Glutamatergic neuron (in vitro differentiated cells): ENCODE measurements around the gene GPR32. TPM values are rescaled to one million over a fixed set of nuclear protein-coding genes. Genes with fewer than 3 reads are reported as not detected.
A peak's percentile ranks its signal among the peaks of the same experiment; 100 is the strongest.

Source experiments
- DNase-seq: peaks from one replicate; pipeline ENCODE4 v3.0.0; 2022
- H3K27ac Mint-ChIP-seq: one replicate; pipeline ENCODE4 v1.8.0; 2020; ENCODE audit warnings: mild to moderate bottlenecking, mixed read lengths, inconsistent platforms; ENCODE audit not compliant: unreplicated experiment
- H3K27me3 Mint-ChIP-seq: one replicate; pipeline ENCODE4 v1.8.0; 2020; ENCODE audit warnings: mild to moderate bottlenecking, moderate library complexity, mixed read lengths, inconsistent platforms; ENCODE audit not compliant: unreplicated experiment
- H3K36me3 Mint-ChIP-seq: one replicate; pipeline ENCODE4 v1.8.0; 2020; ENCODE audit warnings: mild to moderate bottlenecking, mixed read lengths, inconsistent platforms; ENCODE audit not compliant: unreplicated experiment
- H3K4me1 Mint-ChIP-seq: one replicate; pipeline ENCODE4 v1.8.0; 2020; ENCODE audit warnings: mild to moderate bottlenecking, low read depth, mixed read lengths, inconsistent platforms; ENCODE audit not compliant: unreplicated experiment
- H3K4me3 Mint-ChIP-seq: one replicate; pipeline ENCODE4 v1.8.0; 2020; ENCODE audit warnings: mild to moderate bottlenecking, mixed read lengths, inconsistent platforms; ENCODE audit not compliant: unreplicated experiment
- H3K9me3 Mint-ChIP-seq: one replicate; pipeline ENCODE4 v1.8.0; 2020; ENCODE audit warnings: mild to moderate bottlenecking, moderate library complexity, mixed read lengths, inconsistent platforms; ENCODE audit not compliant: unreplicated experiment
- total RNA-seq: library from RNA; stranded (reverse); fragmentation: NEBNext Ultra II Directional; extraction: Animal tissue kit (Norgen Biotek cat#: 25700); gene quantifications from one replicate; pipeline ENCODE4 v1.2.1, GENCODE V29; 2021; ENCODE audit not compliant: unreplicated experiment
- TF ChIP-seq, protein P1 (sequence below): fragments of 200-600 bp; sonication (generic); IDR thresholded peaks from one replicate; pipeline ENCODE4 v1.5.0; 2021; ENCODE audit not compliant: partially characterized antibody, unreplicated experiment

The GPR32 gene
- total RNA-seq, 1 donor from 2014 or later = not detected

DNA sequence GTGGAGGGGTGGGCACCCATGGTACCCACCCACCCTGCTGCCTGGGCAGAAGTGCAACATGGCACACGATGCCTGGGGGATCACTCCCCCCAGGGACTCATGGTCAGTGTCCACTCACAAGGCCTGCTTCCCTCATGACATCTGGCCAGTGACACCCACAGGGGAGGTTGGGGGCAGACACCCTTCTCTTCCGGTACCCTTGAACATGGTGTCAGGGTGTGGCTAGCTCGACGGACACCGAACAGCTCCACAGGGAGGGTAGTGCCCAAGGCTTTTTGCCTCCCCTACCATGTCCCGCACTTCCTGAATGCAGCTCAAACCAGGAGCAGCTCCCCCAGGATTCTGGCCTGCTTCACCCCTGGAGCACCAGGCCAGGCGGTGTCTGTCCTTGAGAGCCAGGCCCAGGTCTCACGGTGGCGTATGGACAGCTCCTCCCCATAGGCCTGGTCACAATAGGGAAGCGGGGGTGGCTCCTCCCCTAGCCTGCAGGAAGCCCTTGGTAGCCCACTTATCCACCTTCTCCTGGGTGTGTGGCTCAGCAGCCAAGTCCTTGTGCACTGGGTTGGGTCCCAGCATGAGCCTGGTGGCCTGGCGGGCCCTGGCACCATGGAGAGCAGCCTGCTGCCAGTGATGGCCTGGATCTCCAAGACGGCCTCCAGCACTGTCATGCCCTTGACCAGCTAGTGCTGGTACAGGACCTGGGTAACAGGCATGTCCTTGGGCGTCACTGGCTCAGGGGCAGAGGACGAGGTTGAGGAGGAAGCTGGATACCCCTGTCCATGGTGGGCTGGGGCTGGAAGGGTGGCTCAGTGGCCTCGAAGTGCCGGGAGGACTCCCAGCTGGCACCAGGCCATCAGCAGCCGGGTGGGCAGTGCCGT lies 27.8 kb downstream of the GPR32 start:
- TF ChIP-seq, protein P1, sequence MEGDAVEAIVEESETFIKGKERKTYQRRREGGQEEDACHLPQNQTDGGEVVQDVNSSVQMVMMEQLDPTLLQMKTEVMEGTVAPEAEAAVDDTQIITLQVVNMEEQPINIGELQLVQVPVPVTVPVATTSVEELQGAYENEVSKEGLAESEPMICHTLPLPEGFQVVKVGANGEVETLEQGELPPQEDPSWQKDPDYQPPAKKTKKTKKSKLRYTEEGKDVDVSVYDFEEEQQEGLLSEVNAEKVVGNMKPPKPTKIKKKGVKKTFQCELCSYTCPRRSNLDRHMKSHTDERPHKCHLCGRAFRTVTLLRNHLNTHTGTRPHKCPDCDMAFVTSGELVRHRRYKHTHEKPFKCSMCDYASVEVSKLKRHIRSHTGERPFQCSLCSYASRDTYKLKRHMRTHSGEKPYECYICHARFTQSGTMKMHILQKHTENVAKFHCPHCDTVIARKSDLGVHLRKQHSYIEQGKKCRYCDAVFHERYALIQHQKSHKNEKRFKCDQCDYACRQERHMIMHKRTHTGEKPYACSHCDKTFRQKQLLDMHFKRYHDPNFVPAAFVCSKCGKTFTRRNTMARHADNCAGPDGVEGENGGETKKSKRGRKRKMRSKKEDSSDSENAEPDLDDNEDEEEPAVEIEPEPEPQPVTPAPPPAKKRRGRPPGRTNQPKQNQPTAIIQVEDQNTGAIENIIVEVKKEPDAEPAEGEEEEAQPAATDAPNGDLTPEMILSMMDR = no peak
- Mint-ChIP-seq H3K4me1 (peaks cover 3% of the 10 kb centered on the region), H3K4me3 (no peak overlapping the region), H3K27me3 (no peaks in the 10 kb centered on the region), H3K9me3 (peaks cover 5% of the 10 kb centered on the region), H3K36me3 (no peaks in the 10 kb centered on the region), H3K27ac (no peak overlapping the region)
- no peak for DNase-seq

DNA sequence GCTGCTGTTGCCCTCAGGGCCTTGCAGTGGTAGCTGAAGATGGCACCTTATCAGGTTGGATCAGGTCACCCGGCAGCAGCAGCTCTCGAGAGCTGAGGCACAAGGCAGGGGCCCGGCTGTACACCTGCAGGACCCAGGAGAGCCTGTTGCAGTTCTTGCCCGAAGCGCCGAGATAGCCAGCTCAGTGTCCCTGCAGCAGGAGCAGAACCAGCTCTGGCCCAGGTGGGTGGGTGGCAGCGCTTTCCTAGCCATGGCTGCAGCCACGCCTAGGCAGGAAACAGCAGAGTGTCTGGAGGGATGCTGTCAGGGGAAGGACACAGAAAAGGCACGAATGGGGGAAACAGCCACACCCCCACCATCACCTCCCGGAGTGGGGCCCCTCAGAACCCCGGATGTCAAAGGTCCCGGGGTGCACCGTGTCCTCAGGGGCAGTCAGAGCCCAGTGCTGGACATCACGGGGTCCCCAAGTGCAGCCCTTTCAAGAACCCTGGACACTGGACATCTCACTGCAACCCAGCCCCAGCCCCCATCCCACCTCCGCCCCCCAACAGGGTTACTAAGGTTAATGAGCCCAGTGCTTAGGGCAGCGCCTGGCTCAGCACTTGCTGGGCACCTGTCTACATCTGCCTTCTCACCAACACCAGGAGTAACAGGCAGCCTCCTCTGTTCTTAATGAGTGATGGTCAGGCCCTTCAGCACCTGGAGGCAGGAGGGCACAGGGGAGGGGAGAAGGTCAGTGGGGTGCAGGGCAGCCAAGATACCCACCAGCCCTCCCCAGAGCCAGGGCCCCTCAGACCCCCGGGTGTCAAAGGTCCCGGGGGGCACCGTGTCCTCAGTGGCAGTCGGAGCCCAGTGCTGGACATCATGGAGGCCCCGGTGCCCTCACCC lies 28.6 kb downstream of the GPR32 start:
- Mint-ChIP-seq H3K9me3 (peaks cover 5% of the 10 kb centered on the region), H3K36me3 (no peaks in the 10 kb centered on the region), H3K4me1 (peaks cover 3% of the 10 kb centered on the region), H3K4me3 (no peak overlapping the region), H3K27ac (no peak overlapping the region), H3K27me3 (no peaks in the 10 kb centered on the region)
- DNase-seq = no peak
- TF ChIP-seq, protein P1 = no peak

DNA sequence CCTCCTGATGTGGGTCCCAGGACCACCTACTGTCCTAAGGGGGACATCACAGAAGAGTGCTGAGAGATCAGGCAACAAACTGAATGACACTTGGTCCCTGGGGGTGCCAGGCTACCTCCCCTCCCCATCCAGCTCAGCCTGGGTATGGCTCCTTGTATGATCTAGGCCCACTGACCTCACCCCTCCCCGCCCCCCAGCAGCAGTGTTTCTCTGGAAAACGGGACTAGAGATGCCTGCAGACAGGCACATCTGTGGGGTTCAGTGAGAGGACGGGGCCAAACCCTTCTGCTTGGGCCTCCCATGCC lies 29.2 kb downstream of the GPR32 start:
- TF ChIP-seq, protein P1 = no peak
- Mint-ChIP-seq H3K27ac (no peak overlapping the region), H3K4me3 (no peak overlapping the region), H3K27me3 (no peaks in the 10 kb centered on the region), H3K4me1 (peaks cover 3% of the 10 kb centered on the region), H3K9me3 (peaks cover 5% of the 10 kb centered on the region), H3K36me3 (no peaks in the 10 kb centered on the region)
- no peak for DNase-seq

DNA sequence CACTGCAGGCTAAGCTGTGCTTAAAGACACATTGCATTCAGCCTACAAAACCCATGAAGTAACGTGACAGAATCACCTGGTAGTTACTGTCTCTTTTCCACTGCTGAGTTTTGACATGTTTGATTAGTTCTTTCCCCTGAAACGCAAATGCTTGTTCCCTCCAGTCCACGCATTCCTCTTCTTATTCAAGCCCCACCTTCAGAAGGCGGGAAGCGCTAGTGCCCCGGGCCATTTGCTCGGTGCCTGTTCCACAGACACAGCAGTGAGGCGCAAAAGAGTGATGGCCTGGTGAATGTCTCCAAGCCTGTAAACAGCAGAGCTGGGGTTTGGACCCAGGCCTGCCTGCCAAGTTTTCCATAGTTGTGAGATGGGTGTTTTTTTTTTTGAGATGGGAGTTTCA lies 30.8 kb downstream of the GPR32 start:
- H3K36me3 Mint-ChIP-seq = no peaks in the 10 kb centered on the region
- H3K4me3 Mint-ChIP-seq = peak overlapping the region; percentile 2
- TF ChIP-seq, protein P1 = no peak
- DNase-seq = no peak
- peaks cover 5% of the 10 kb centered on the region for H3K4me1 Mint-ChIP-seq
- H3K27ac Mint-ChIP-seq = no peak overlapping the region
- peaks cover 3% of the 10 kb centered on the region for H3K9me3 Mint-ChIP-seq
- peaks cover 1% of the 10 kb centered on the region for H3K27me3 Mint-ChIP-seq
